Aorta (tissue), 4 donors: Measurements from ENCODE around the gene COBLL1. TPM values are rescaled to one million over a fixed set of nuclear protein-coding genes. Genes with fewer than 3 reads are reported as not detected.

Experiments used
- polyA plus RNA-seq, 2 donors: library from polyadenylated mRNA; stranded (reverse); fragments of 200-250 nt; gene quantifications; one replicate each; pipeline ENCODE4 v1.2.3, GENCODE V29; 2013
- total RNA-seq, 2 donors: library from RNA; stranded (reverse); fragmentation: NEBNext Ultra II Directional; extraction: Animal tissue kit (Norgen Biotek cat#: 25700); gene quantifications; one replicate each; pipeline ENCODE4 v1.2.1, GENCODE V29; 2021
- donor health status: healthy with polysubstance abuse.
- donor health status: Bipolar disorder and iron deficiency.
- donor health status: DM: no; HTN: no; CAD: no.
- donor health status: DM: yes; HTN: yes; CAD: no.

COBLL1 gene
- total and polyA plus RNA-seq, 4 donors = 20.2 to 101 (median 42.8) TPM

Other genes starting within 250 kb of the COBLL1 start
- gene GRB14, start 220.3 kb downstream of the COBLL1 start, total RNA-seq = 1 to 10 TPM; 5.1 to 6.2 TPM
- gene GRB14, start 220.3 kb downstream of the COBLL1 start, polyA plus RNA-seq = 1 to 10 TPM; 1.6 to 3.3 TPM
- gene SLC38A11, start 113.7 kb upstream of the COBLL1 start, total RNA-seq = 1 to 10 TPM; 1.1 to 1.4 TPM
- gene SLC38A11, start 113.7 kb upstream of the COBLL1 start, polyA plus RNA-seq = under 1 TPM in 1 of 2 donors, not detected in 1; 0.63 TPM